Left lung (tissue), 10 donors: Measurements from ENCODE around the gene COX7A2. TPM values are rescaled to one million over a fixed set of nuclear protein-coding genes. Genes with fewer than 3 reads are reported as not detected.

Experiments
- ATAC-seq: fragments of 200-7000 bp; cut with Tn5 transposase; one replicate; pipeline ENCODE4 v1.9.1; 2020; ENCODE audit warnings: moderate library complexity
- DNase-seq, 4 donors: peaks; one replicate each; pipeline ENCODE4 v3.0.0-alpha.2; 2013 to 2020
- H3K27ac ChIP-seq, 2 donors: fragments of 200-600 bp; sonication (generic) in 1 of 2; one replicate each; pipeline versions ENCODE4 v1.5.0 to v1.8.0; 2020 to 2021
- H3K27me3 ChIP-seq, 2 donors: fragments of 200-600 bp; sonication (generic) in 1 of 2; one replicate each; pipeline versions ENCODE4 v1.5.0 to v1.8.0; 2020 to 2021
- H3K36me3 ChIP-seq, 2 donors: fragments of 200-600 bp; sonication (generic) in 1 of 2; one replicate each; pipeline versions ENCODE4 v1.5.0 to v1.8.0; 2020 to 2021
- H3K4me1 ChIP-seq, 2 donors: fragments of 200-600 bp; one replicate each; pipeline ENCODE4 v1.8.0; 2021
- H3K4me3 ChIP-seq, 2 donors: fragments of 200-600 bp; sonication (generic) in 1 of 2; one replicate each; pipeline versions ENCODE4 v1.5.0 to v1.8.0; 2020 to 2021; ENCODE audit warnings: mild to moderate bottlenecking in 1 of 2
- H3K9me3 ChIP-seq, 2 donors: fragments of 200-600 bp; sonication (generic) in 1 of 2; one replicate each; pipeline versions ENCODE4 v1.5.0 to v1.8.0; 2020 to 2021
- CTCF ChIP-seq, 2 donors: fragments of 200-600 bp; sonication (generic) in 1 of 2; IDR thresholded peaks; one replicate each; pipeline versions ENCODE4 v1.5.0 to v1.8.0; 2021; ENCODE audit warnings: antibody characterized with exemption in 2 of 2
- intact Hi-C, 2 donors: fragments of 100-400 bp; cut with DNase I; formaldehyde crosslinking; loops; one replicate each; pipeline versions ENCODE4 v1.11.2 to v1.14.2; 2022
- polyA plus RNA-seq, 6 donors: library from polyadenylated mRNA; unstranded; fragments of 120-200 nt; gene quantifications; one replicate each; pipeline ENCODE4 v1.2.1, GENCODE V29; 2013; ENCODE audit not compliant: insufficient read length in 6 of 6
- total RNA-seq, 2 donors: library from RNA; stranded (reverse); fragmentation: NEBNext Ultra II Directional; extraction: Animal tissue kit (Norgen Biotek cat#: 25700); gene quantifications; one replicate each; pipeline ENCODE4 v1.2.1, GENCODE V29; 2021
- donor health status: DM: no; HTN: yes; CAD: no.
- donor health status: DM: no; HTN: no; CAD: no.

Gene COX7A2
- total and polyA plus RNA-seq, 8 donors, result 188 to 322 (median 215) TPM

GRCh38 chr6:75203721-75204120 lies 39.9 kb downstream of the COX7A2 start:
- peak in 1 of 4 donors; percentile 40 for DNase-seq

GRCh38 chr6:75202676-75203131 lies 40.9 kb downstream of the COX7A2 start:
- H3K36me3 ChIP-seq, result no peaks in the 10 kb centered on the region
- H3K4me1 ChIP-seq, result peaks cover 9 to 41% of the 10 kb centered on the region in 2 donors
- H3K27me3 ChIP-seq, result peaks cover 23 to 90% of the 10 kb centered on the region in 2 donors
- ATAC-seq (no peak), DNase-seq (no peak)
- H3K4me3 ChIP-seq, result no peak overlapping the region
- no peaks in the 10 kb centered on the region for H3K9me3 ChIP-seq
- intact Hi-C loops, result loop anchor here in 1 of 2 donors (10.0 kb wide), 2 partner anchors 788 to 1468 kb away; no protein-coding TSS in a partner anchor
- no peak overlapping the region for H3K27ac ChIP-seq
- TF ChIP-seq CTCF (IDR thresholded peaks at IDR 0.05), result no peak

More at GRCh38 chr6:75203721-75204120, 39.9 kb downstream of the COX7A2 start:
- TF ChIP-seq CTCF (IDR thresholded peaks at IDR 0.05), result no peak
- no peak for ATAC-seq
- Histone ChIP-seq H3K36me3 (no peaks in the 10 kb centered on the region), H3K27ac (peak overlapping the region in 1 of 2 donors; percentile 84), H3K4me1 (peaks cover 14 to 46% of the 10 kb centered on the region in 2 donors), H3K4me3 (peak overlapping the region in 1 of 2 donors; percentile 4), H3K27me3 (peaks cover 23 to 90% of the 10 kb centered on the region in 2 donors), H3K9me3 (no peaks in the 10 kb centered on the region)
- intact Hi-C loops, result loop anchor here in 1 of 2 donors (10.0 kb wide), 2 partner anchors 789 to 1469 kb away; no protein-coding TSS in a partner anchor

GRCh38 chr6:75201901-75202672 lies 41.5 kb downstream of the COX7A2 start:
- no peak overlapping the region for H3K4me3 ChIP-seq
- no peaks in the 10 kb centered on the region for H3K36me3 ChIP-seq
- intact Hi-C loops, result loop anchor here in 1 of 2 donors (10.0 kb wide), 2 partner anchors 787 to 1467 kb away; no protein-coding TSS in a partner anchor
- H3K27me3 ChIP-seq, result peaks cover 21 to 90% of the 10 kb centered on the region in 2 donors
- H3K27ac ChIP-seq, result no peak overlapping the region
- no peak for TF ChIP-seq CTCF (IDR thresholded peaks at IDR 0.05)
- peaks cover 9 to 36% of the 10 kb centered on the region in 2 donors for H3K4me1 ChIP-seq
- DNase-seq (peak in 3 of 4 donors; percentile 35 to 71 (median 49)), ATAC-seq (peak; percentile 5)
- no peaks in the 10 kb centered on the region for H3K9me3 ChIP-seq

DNA sequence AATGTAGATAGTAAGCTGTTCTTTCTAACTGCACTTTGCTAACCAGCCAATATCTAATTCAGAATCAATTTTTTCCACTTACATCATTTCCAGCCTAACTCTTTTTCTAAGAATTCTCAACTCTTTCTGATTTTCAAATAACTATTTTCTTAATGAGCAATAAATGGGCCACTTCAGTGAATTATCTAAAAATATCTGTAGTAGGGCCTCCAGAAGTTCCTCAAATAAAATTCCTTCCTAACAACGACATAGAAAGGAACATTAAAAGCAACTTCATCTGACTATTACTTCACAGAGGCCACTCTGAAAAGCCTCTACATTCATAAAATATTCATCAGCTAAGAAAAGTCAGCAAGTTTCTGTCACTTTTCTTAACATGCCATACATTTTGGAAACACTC lies 42.6 kb downstream of the COX7A2 start:
- no peaks in the 10 kb centered on the region for H3K9me3 ChIP-seq
- no peaks in the 10 kb centered on the region for H3K36me3 ChIP-seq
- peaks cover 9 to 30% of the 10 kb centered on the region in 2 donors for H3K4me1 ChIP-seq
- DNase-seq, result no peak
- no peak overlapping the region for H3K4me3 ChIP-seq
- TF ChIP-seq CTCF (IDR thresholded peaks at IDR 0.05), result no peak
- no peak for ATAC-seq
- no peak overlapping the region for H3K27ac ChIP-seq
- peaks cover 13 to 83% of the 10 kb centered on the region in 2 donors for H3K27me3 ChIP-seq
- intact Hi-C loops, result loop anchor here in 1 of 2 donors (10.0 kb wide), 2 partner anchors 786 to 1466 kb away; no protein-coding TSS in a partner anchor

DNA sequence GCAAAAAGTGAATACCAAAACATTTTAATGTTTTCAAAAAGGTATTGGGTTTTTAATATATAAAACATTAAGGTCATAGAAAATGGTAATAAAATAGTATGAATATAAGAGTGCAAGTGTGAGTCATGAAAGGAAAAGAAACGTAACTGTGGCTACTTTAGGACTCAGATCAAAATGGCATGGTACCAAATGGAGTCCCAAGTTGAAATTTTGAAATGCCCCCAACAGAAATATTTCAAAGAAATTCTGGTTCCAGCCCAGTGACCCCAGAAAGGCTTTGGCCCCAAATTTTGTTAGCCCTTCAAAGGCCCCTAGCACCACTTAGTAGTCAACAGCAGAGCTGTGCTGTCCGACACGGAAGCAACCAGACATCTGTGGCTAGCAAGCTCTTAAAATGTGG lies 43.7 kb downstream of the COX7A2 start:
- no peak for TF ChIP-seq CTCF (IDR thresholded peaks at IDR 0.05)
- no peak overlapping the region for H3K27ac ChIP-seq

More for the DNA sequence above, 43.7 kb downstream of the COX7A2 start:
- Histone ChIP-seq H3K4me1 (peaks cover 9 to 19% of the 10 kb centered on the region in 2 donors), H3K9me3 (no peaks in the 10 kb centered on the region), H3K27me3 (peaks cover 6 to 72% of the 10 kb centered on the region in 2 donors), H3K4me3 (no peak overlapping the region), H3K36me3 (no peaks in the 10 kb centered on the region)
- no peak for ATAC-seq
- intact Hi-C loops, result loop anchor here in 1 of 2 donors (10.0 kb wide), 2 partner anchors 785 to 1465 kb away; no protein-coding TSS in a partner anchor
- DNase-seq, result no peak
